Activated T-helper 2 cell treated with anti-CD3 and anti-CD28 coated beads, Interferon-gamma antibody, Interleukin-2, Interleukin-4, amounts not matched to agents 10 μg/mL and 5 μg/mL and 100 μg/mL, durations not matched to agents 14 hours and 24 hours and 36 hours (primary cell): ENCODE data around the gene PPM1L. TPM values are rescaled to one million over a fixed set of nuclear protein-coding genes. Genes with fewer than 3 reads are reported as not detected.

Experiments used
- DNase-seq: peaks from one replicate; pipeline ENCODE4 v3.0.0; 2021; ENCODE audit warnings: low spot score
- H3K27ac Mint-ChIP-seq: one replicate; pipeline ENCODE4 v1.8.0; 2021; ENCODE audit warnings: mixed read lengths
- H3K27me3 Mint-ChIP-seq: one replicate; pipeline ENCODE4 v1.8.0; 2021; ENCODE audit warnings: low read depth, mixed read lengths
- H3K36me3 Mint-ChIP-seq: one replicate; pipeline ENCODE4 v1.8.0; 2021; ENCODE audit warnings: low read depth, mixed read lengths
- H3K4me1 Mint-ChIP-seq: one replicate; pipeline ENCODE4 v1.8.0; 2021; ENCODE audit warnings: low read depth, mixed read lengths
- H3K4me3 Mint-ChIP-seq: one replicate; pipeline ENCODE4 v1.8.0; 2021; ENCODE audit warnings: low read depth, mild to moderate bottlenecking, moderate library complexity, mixed read lengths
- H3K9me3 Mint-ChIP-seq: one replicate; pipeline ENCODE4 v1.8.0; 2021; ENCODE audit warnings: mixed read lengths
- intact Hi-C: fragments of 100-400 bp; cut with micrococcal nuclease; formaldehyde crosslinking; loops from one replicate; pipeline ENCODE4 v1.15.1; 2023
- total RNA-seq: library from RNA; stranded (reverse); gene quantifications from 2 replicates; pipeline ENCODE4 v1.2.3, GENCODE V29; 2022

Gene PPM1L
- total RNA-seq, 1 donor from 2014 or later, result 2.6 TPM

DNA sequence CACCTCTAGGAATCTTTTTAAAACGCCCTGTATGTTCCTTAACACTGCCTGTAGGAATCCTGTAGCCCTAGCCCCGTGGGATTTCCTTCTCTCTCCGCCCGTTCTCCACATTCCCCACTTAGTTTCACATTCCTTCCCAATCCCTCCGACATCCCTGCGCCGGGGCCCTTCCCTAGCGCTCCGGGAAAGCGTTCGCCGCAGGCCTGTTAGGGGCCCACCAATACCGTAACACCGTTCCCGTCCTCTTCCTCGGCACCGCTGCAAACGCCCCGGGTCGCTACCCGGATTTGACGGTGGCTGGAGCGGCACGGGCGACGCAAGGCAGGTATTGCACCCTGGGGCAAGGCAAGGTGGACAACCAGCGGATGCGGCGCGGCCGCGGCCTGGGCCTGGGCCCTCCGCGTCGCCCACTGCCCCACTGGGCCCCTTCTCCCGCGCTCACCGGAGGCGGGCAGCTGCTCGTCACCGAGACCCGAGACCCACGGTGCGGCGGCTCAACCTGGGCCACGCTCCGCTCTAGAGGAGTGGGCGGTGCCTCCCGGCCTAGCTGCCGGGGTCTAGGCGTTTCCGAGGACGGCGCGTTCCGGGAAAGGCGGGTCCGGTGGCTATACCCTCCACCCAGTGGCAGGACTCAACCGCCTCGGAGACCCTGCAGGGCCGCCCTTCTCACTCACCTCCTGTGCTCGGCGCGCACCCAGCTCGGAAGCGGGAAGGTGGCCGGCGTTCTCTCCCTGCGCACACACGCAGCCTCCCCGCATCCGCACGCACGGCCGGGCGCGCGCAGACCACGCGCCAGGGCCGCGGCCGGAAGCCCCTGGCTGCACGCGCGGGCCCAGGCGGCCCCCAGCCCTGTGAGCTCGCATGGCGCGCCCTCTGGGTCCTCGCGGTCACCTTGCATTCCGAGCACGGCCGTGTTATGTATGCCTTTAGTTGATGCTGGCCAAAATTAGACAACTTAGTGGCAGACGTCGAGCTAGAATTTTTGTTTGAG, 348.8 kb downstream of the PPM1L start, which contains the start of gene B3GALNT1:
TSS of gene B3GALNT1 (minus strand) at position 789 of the 991 bp plus-strand sequence. CDS start 18,595 bp downstream, outside the sequence.
- no peaks in the 10 kb centered on the region for H3K36me3 Mint-ChIP-seq
- peaks cover 9% of the 10 kb centered on the region for H3K4me1 Mint-ChIP-seq
- no peaks in the 10 kb centered on the region for H3K9me3 Mint-ChIP-seq
- no peak within 1 kb of the TSS for H3K27ac Mint-ChIP-seq
- intact Hi-C loops, result no loop called here
- peak within 1 kb of the TSS; percentile 59 for H3K4me3 Mint-ChIP-seq
- peaks cover 43% of the 10 kb centered on the region for H3K27me3 Mint-ChIP-seq
- DNase-seq, result no peak

DNA sequence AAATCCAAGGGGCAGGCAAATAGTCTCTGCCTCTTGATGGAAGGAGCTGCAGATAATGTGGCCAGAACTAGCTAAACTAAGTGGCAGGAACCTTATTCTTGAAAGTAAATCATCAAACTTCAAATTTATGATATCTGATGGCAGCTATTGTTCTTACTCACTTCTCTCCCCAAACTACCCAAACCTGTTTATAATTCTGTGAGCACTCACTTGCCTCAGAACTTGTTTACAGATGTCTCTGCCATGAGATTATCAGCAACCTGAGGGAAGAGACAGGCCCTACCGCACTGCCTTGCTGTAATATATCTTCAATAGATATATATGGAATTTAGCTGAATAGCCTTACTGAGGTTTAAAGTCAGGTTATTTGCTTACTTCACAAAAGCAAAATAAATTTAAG, 351.3 kb downstream of the PPM1L start:
- H3K9me3 Mint-ChIP-seq, result no peaks in the 10 kb centered on the region
- H3K4me3 Mint-ChIP-seq, result no peak overlapping the region
- intact Hi-C loops, result no loop called here
- H3K27ac Mint-ChIP-seq, result no peak overlapping the region
- DNase-seq, result no peak
- H3K27me3 Mint-ChIP-seq, result peaks cover 44% of the 10 kb centered on the region
- peaks cover 9% of the 10 kb centered on the region for H3K4me1 Mint-ChIP-seq
- H3K36me3 Mint-ChIP-seq, result no peaks in the 10 kb centered on the region

DNA sequence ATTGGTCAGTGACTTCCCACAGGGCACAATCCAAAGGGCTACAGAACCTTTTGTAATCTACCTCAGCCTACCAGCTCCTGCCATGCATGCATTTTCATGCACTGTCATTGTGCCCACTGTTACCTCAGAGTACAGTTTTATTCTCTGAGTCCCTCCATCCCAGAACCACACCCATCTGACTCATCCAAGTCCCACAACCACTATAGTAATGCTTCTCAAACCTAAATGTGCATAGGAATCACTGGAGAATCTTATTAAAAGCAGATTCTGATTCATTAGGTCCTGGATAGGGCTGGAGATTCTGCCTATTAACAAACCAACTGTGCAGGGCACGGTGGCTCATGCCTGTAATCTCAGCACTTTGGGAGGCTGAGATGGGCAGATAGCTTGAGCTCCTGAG, 352.8 kb downstream of the PPM1L start:
- H3K27ac Mint-ChIP-seq, result no peak overlapping the region
- intact Hi-C loops, result no loop called here
- peaks cover 36% of the 10 kb centered on the region for H3K27me3 Mint-ChIP-seq
- H3K4me3 Mint-ChIP-seq, result no peak overlapping the region
- no peaks in the 10 kb centered on the region for H3K9me3 Mint-ChIP-seq
- H3K4me1 Mint-ChIP-seq, result peaks cover 9% of the 10 kb centered on the region
- no peak for DNase-seq
- no peaks in the 10 kb centered on the region for H3K36me3 Mint-ChIP-seq

DNA sequence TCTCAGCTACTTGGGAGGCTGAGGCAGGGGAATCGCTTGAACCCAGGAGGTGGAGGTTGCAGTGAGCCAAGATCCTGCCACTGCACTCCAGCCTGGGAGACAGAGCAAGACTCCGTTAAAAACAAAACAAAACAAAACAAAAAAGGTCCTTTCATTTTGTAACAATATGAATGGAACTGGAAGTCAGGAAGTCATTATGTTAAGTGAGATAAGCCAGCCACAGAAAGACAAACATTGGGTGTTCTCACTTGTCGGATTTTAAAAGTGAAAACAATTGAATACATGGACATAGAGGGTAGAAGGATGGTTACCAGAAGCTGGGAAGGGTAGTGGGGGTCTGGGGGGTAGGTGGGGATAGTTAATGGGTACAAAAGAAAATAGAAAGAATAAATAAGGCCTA, 361.6 kb downstream of the PPM1L start:
- peaks cover 32% of the 10 kb centered on the region for H3K9me3 Mint-ChIP-seq
- no peaks in the 10 kb centered on the region for H3K36me3 Mint-ChIP-seq
- H3K4me3 Mint-ChIP-seq, result no peak overlapping the region
- no peaks in the 10 kb centered on the region for H3K27me3 Mint-ChIP-seq
- H3K4me1 Mint-ChIP-seq, result no peaks in the 10 kb centered on the region
- H3K27ac Mint-ChIP-seq, result no peak overlapping the region
- intact Hi-C loops, result no loop called here
- no peak for DNase-seq

DNA sequence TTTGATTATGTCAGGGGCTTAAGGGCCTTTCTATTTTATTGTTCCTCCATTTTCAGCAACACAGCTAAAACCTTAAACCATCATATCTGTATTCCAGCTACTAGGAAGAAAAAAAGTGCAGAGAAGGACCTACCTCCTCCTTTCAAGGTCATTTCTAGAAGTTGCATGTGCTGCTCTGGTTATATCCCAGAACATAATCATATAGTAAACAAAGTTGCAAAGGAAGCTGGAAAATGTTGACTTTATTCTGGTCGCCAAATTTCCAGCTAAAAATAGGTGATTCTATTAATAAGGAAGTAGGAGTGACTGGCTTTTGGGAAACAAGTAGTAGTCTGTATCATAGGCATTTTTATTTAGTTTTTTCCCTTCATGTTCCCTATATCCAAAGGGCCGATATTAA, 370.5 kb downstream of the PPM1L start:
- no peak for DNase-seq
- H3K36me3 Mint-ChIP-seq, result no peaks in the 10 kb centered on the region
- intact Hi-C loops, result no loop called here
- H3K9me3 Mint-ChIP-seq, result peaks cover 18% of the 10 kb centered on the region
- no peak overlapping the region for H3K27ac Mint-ChIP-seq
- H3K27me3 Mint-ChIP-seq, result peaks cover 4% of the 10 kb centered on the region
- no peak overlapping the region for H3K4me3 Mint-ChIP-seq
- no peaks in the 10 kb centered on the region for H3K4me1 Mint-ChIP-seq

Other genes starting within 250 kb of the PPM1L start
- gene KPNA4, start 190.7 kb upstream of the PPM1L start, total RNA-seq, result 69.8 and 71.2 TPM in 2 replicates
- gene ARL14, start 79.1 kb upstream of the PPM1L start, total RNA-seq, result not detected in 2 replicates